ENCODE results near the gene CLEC10A. TPM values are rescaled to one million over a fixed set of nuclear protein-coding genes. Genes with fewer than 3 reads are reported as not detected.

Gene CLEC10A
- total and polyA plus RNA-seq, 10 of the 15 experiments (the other 5 are each of a cell fraction or from before 2014, with no cell fraction given), result not detected

- POLR2A ChIA-PET, result no interaction called here
- no TSS peak for BruUV-seq (replicated peaks)
- TF ChIP-seq, protein P1, sequence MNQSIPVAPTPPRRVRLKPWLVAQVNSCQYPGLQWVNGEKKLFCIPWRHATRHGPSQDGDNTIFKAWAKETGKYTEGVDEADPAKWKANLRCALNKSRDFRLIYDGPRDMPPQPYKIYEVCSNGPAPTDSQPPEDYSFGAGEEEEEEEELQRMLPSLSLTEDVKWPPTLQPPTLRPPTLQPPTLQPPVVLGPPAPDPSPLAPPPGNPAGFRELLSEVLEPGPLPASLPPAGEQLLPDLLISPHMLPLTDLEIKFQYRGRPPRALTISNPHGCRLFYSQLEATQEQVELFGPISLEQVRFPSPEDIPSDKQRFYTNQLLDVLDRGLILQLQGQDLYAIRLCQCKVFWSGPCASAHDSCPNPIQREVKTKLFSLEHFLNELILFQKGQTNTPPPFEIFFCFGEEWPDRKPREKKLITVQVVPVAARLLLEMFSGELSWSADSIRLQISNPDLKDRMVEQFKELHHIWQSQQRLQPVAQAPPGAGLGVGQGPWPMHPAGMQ (IDR thresholded peaks at IDR 0.05; ENCODE audit: borderline replicate concordance), result no peak
- TF ChIP-seq, protein P2, sequence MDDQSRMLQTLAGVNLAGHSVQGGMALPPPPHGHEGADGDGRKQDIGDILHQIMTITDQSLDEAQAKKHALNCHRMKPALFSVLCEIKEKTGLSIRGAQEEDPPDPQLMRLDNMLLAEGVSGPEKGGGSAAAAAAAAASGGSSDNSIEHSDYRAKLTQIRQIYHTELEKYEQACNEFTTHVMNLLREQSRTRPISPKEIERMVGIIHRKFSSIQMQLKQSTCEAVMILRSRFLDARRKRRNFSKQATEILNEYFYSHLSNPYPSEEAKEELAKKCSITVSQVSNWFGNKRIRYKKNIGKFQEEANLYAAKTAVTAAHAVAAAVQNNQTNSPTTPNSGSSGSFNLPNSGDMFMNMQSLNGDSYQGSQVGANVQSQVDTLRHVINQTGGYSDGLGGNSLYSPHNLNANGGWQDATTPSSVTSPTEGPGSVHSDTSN (IDR thresholded peaks at IDR 0.05; ENCODE audit: insufficient replicate concordance, low read depth, low read length), result no peak
- TF ChIP-seq ATF2 (IDR thresholded peaks at IDR 0.05; ENCODE audit: low read length) (no peak), RCOR1 (conservative IDR thresholded peaks at IDR 0.05; ENCODE audit: low read depth, low read length) (no peak), POU2F2 (IDR thresholded peaks at IDR 0.05; ENCODE audit: borderline replicate concordance, low read depth, low read length) (no peak), NFXL1 (IDR thresholded peaks at IDR 0.05; ENCODE audit: borderline replicate concordance) (no peak), MXI1 (IDR thresholded peaks at IDR 0.05; ENCODE audit: low read depth, low read length) (no peak), SMAD1 (IDR thresholded peaks at IDR 0.05; ENCODE audit: low read depth, partially characterized antibody) (no peak), EP300 (IDR thresholded peaks at IDR 0.05; ENCODE audit: borderline replicate concordance in 1 of 2, control insufficient read depth in 1 of 2, low read depth in 2 of 2, low read length in 2 of 2) (no peak)
- TF ChIP-seq, protein P3, sequence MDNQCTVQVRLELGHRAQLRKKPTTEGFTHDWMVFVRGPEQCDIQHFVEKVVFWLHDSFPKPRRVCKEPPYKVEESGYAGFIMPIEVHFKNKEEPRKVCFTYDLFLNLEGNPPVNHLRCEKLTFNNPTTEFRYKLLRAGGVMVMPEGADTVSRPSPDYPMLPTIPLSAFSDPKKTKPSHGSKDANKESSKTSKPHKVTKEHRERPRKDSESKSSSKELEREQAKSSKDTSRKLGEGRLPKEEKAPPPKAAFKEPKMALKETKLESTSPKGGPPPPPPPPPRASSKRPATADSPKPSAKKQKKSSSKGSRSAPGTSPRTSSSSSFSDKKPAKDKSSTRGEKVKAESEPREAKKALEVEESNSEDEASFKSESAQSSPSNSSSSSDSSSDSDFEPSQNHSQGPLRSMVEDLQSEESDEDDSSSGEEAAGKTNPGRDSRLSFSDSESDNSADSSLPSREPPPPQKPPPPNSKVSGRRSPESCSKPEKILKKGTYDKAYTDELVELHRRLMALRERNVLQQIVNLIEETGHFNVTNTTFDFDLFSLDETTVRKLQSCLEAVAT (IDR thresholded peaks at IDR 0.05), result no peak
- TF ChIP-seq, protein P4, sequence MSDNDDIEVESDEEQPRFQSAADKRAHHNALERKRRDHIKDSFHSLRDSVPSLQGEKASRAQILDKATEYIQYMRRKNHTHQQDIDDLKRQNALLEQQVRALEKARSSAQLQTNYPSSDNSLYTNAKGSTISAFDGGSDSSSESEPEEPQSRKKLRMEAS (IDR thresholded peaks at IDR 0.05; ENCODE audit: low read depth, low read length), result no peak
- TF ChIP-seq, protein P5, sequence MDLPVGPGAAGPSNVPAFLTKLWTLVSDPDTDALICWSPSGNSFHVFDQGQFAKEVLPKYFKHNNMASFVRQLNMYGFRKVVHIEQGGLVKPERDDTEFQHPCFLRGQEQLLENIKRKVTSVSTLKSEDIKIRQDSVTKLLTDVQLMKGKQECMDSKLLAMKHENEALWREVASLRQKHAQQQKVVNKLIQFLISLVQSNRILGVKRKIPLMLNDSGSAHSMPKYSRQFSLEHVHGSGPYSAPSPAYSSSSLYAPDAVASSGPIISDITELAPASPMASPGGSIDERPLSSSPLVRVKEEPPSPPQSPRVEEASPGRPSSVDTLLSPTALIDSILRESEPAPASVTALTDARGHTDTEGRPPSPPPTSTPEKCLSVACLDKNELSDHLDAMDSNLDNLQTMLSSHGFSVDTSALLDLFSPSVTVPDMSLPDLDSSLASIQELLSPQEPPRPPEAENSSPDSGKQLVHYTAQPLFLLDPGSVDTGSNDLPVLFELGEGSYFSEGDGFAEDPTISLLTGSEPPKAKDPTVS (IDR thresholded peaks at IDR 0.05; ENCODE audit: low read depth, low read length), result no peak
Measured at GRCh38 chr17:7070712-7071111, 9.3 kb downstream of the CLEC10A start.

More at GRCh38 chr17:7070712-7071111, 9.3 kb downstream of the CLEC10A start:
- no peak overlapping the region for H3K4me2 ChIP-seq (ENCODE audit: control insufficient read depth, insufficient read depth)
- no peaks in the 10 kb centered on the region for H3K79me2 ChIP-seq (ENCODE audit: control insufficient read depth, insufficient read depth, low read length)
- no peak overlapping the region for H2AFZ ChIP-seq (ENCODE audit: control insufficient read depth, low read depth, low read length)
- WGBS (ENCODE audit: insufficient coverage, insufficient replicate concordance, low lambda C conversion rate, missing lambda C conversion rate), result 0% methylated on average over 3 of the region's 3 CpGs
- no peak for FAIRE-seq
- H3K4me3 ChIP-seq, result no peak overlapping the region
- no peak overlapping the region for H3K9ac ChIP-seq (ENCODE audit: control insufficient read depth, insufficient read depth, low read length)
- no peaks in the 10 kb centered on the region; the same call in 2 of the 3 replicates for H3K9me3 ChIP-seq (replicated peaks; ENCODE audit: control insufficient read depth, insufficient read depth, low read length)
- in situ Hi-C loops (cut with MboI) (no loop called here), intact Hi-C loops (cut with micrococcal nuclease; ENCODE audit: unreplicated experiment) (no loop called here)
- ATAC-seq, result no peak
- ChIA-PET CTCF (no interaction called here), SMC1A (ENCODE audit: uncharacterized antibody, unreplicated experiment) (interaction anchor here (0.6 kb wide), 1 partner anchor 56 kb away, joined by 4 read pairs; no protein-coding TSS in a partner anchor), RAD21 (ENCODE audit: unreplicated experiment) (no interaction called here)
- no peaks in the 10 kb centered on the region for H3K36me3 ChIP-seq (ENCODE audit: control insufficient read depth in 2 of 2, insufficient read depth in 2 of 2, low read length in 1 of 2)
- DNase-seq (ENCODE audit: low read depth, low spot score), result no peak
- no peaks in the 10 kb centered on the region for H4K20me1 ChIP-seq (ENCODE audit: control insufficient read depth, insufficient read depth)
- H3K4me1 ChIP-seq (ENCODE audit: control insufficient read depth, insufficient read depth, low read length), result no peaks in the 10 kb centered on the region
- no peaks in the 10 kb centered on the region for H3K27me3 ChIP-seq (replicated peaks in 1 of 2; ENCODE audit: control insufficient read depth in 2 of 2, insufficient read depth in 2 of 2, low read length in 1 of 2)
- H3K27ac ChIP-seq (ENCODE audit: control insufficient read depth, insufficient read depth), result no peak overlapping the region
